Middle frontal gyrus (tissue), 1 donor: ENCODE measurements around the gene ADAMTS2.

ENCODE experiments used
- DNase-seq: peaks from one replicate; pipeline ENCODE4 v3.0.0-alpha.2; 2015; ENCODE audit warnings: low spot score; ENCODE audit errors: extremely low spot score

ADAMTS2 gene

GRCh38 chr5:179311581-179311980 is 33.7 kb downstream of the ADAMTS2 start:
- no peak for DNase-seq

- no peak for DNase-seq
Measured at GRCh38 chr5:179311091-179311470, 34.2 kb downstream of the ADAMTS2 start.

GRCh38 chr5:179310439-179311090 is 34.7 kb downstream of the ADAMTS2 start:
- no peak for DNase-seq

GRCh38 chr5:179309751-179310320 is 35.4 kb downstream of the ADAMTS2 start:
- no peak for DNase-seq

- DNase-seq: no peak
Measured at GRCh38 chr5:179309383-179309670, 35.9 kb downstream of the ADAMTS2 start.

- no peak for DNase-seq
Measured at GRCh38 chr5:179308563-179309382, 36.5 kb downstream of the ADAMTS2 start.

- no peak for DNase-seq
Measured at GRCh38 chr5:179307931-179308471, 37.3 kb downstream of the ADAMTS2 start.

- DNase-seq: no peak
Measured at GRCh38 chr5:179307013-179307800, 38.1 kb downstream of the ADAMTS2 start.

GRCh38 chr5:179306191-179307012 is 38.9 kb downstream of the ADAMTS2 start:
- DNase-seq: no peak

GRCh38 chr5:179304871-179305270 is 40.4 kb downstream of the ADAMTS2 start:
- no peak for DNase-seq

GRCh38 chr5:179304466-179304865 is 40.8 kb downstream of the ADAMTS2 start:
- DNase-seq: no peak

- no peak for DNase-seq
Measured at GRCh38 chr5:179303451-179304200, 41.6 kb downstream of the ADAMTS2 start.

GRCh38 chr5:179302499-179303185 is 42.6 kb downstream of the ADAMTS2 start:
- no peak for DNase-seq

GRCh38 chr5:179301796-179302195 is 43.5 kb downstream of the ADAMTS2 start:
- DNase-seq: no peak

- DNase-seq: no peak
Measured at GRCh38 chr5:179301376-179301775, 43.9 kb downstream of the ADAMTS2 start.

- DNase-seq: no peak
Measured at GRCh38 chr5:179300581-179301180, 44.6 kb downstream of the ADAMTS2 start.

GRCh38 chr5:179298181-179298993 is 46.9 kb downstream of the ADAMTS2 start:
- DNase-seq: no peak

- DNase-seq: no peak
Measured at GRCh38 chr5:179297486-179298180, 47.6 kb downstream of the ADAMTS2 start.
